ENCODE data around the gene GNL1. TPM values are rescaled to one million over a fixed set of nuclear protein-coding genes. Genes with fewer than 3 reads are reported as not detected.
"Not testable (repeated sequence)": the region's sequence is repeated elsewhere in the genome, so short reads cannot be mapped to it uniquely, and the experiment has no call there.

Gene GNL1
- total and polyA plus RNA-seq, 8 donors, result 52.5 to 108 (median 101) TPM

- H3K27me3 ChIP-seq; H3K27ac ChIP-seq; intact Hi-C loops (cut with DNase I); H3K4me1 ChIP-seq; H3K4me3 ChIP-seq; H3K9me3 ChIP-seq: not testable (repeated sequence)
- peaks cover 0 to 71% of the 10 kb centered on the region in 2 donors for H3K36me3 ChIP-seq
- TF ChIP-seq CTCF (IDR thresholded peaks at IDR 0.05), result peak; percentile 78 to 83
- DNase-seq (peak in 3 of 4 donors; percentile 44 to 71 (median 62)), ATAC-seq (peak; percentile 90)
These were observed 41.2 kb upstream of the GNL1 start for GRCh38 chr6:30597315-30598144.

- Histone ChIP-seq H3K4me1 (peaks cover 12 to 13% of the 10 kb centered on the region in 2 donors), H3K4me3 (no peak overlapping the region), H3K27ac (no peak overlapping the region), H3K9me3 (no peaks in the 10 kb centered on the region), H3K27me3 (no peaks in the 10 kb centered on the region), H3K36me3 (peaks cover 0 to 91% of the 10 kb centered on the region in 2 donors)
- DNase-seq, result no peak
- intact Hi-C loops (cut with DNase I), result no loop called here
- no peak for TF ChIP-seq CTCF (IDR thresholded peaks at IDR 0.05)
- ATAC-seq, result no peak
These were observed 36.0 kb upstream of the GNL1 start for GRCh38 chr6:30592287-30592686.

- peak overlapping the region; percentile 50 to 53 for H3K27ac ChIP-seq
- ATAC-seq (peak; percentile 88), DNase-seq (peak in 2 of 4 donors; percentile 61 to 75)
- TF ChIP-seq CTCF (IDR thresholded peaks at IDR 0.05), result no peak
- H3K4me3 ChIP-seq, result no peak overlapping the region
- H3K36me3 ChIP-seq, result peaks cover 2 to 95% of the 10 kb centered on the region in 2 donors
- no peaks in the 10 kb centered on the region for H3K9me3 ChIP-seq
- H3K4me1 ChIP-seq, result peaks cover 12 to 13% of the 10 kb centered on the region in 2 donors
- no peaks in the 10 kb centered on the region for H3K27me3 ChIP-seq
- intact Hi-C loops (cut with DNase I), result no loop called here
These were observed 34.7 kb upstream of the GNL1 start for GRCh38 chr6:30591008-30591407.

GRCh38 chr6:30590509-30590908 lies 34.2 kb upstream of the GNL1 start:
- H3K27me3 ChIP-seq, result no peaks in the 10 kb centered on the region
- no peaks in the 10 kb centered on the region for H3K9me3 ChIP-seq
- peak; percentile 9 for ATAC-seq
- DNase-seq, result no peak
- peaks cover 6 to 99% of the 10 kb centered on the region in 2 donors for H3K36me3 ChIP-seq
- H3K4me3 ChIP-seq, result no peak overlapping the region
- intact Hi-C loops (cut with DNase I), result no loop called here
- H3K27ac ChIP-seq, result peak overlapping the region; percentile 50 to 53
- peaks cover 12 to 13% of the 10 kb centered on the region in 2 donors for H3K4me1 ChIP-seq
- no peak for TF ChIP-seq CTCF (IDR thresholded peaks at IDR 0.05)

- Histone ChIP-seq H3K27ac (no peak overlapping the region), H3K9me3 (no peaks in the 10 kb centered on the region), H3K4me3 (no peak overlapping the region), H3K4me1 (peaks cover 12 to 13% of the 10 kb centered on the region in 2 donors), H3K27me3 (no peaks in the 10 kb centered on the region), H3K36me3 (peaks cover 9 to 99% of the 10 kb centered on the region in 2 donors)
- intact Hi-C loops (cut with DNase I), result no loop called here
- no peak for TF ChIP-seq CTCF (IDR thresholded peaks at IDR 0.05)
- no peak for DNase-seq
- ATAC-seq, result peak; percentile 52
These were observed 33.6 kb upstream of the GNL1 start for GRCh38 chr6:30589754-30590358.
